A673 (cell line): ENCODE measurements around the gene SARDH. TPM values are rescaled to one million over a fixed set of nuclear protein-coding genes. Genes with fewer than 3 reads are reported as not detected.
"Not testable (repeated sequence)": the region's sequence is repeated elsewhere in the genome, so short reads cannot be mapped to it uniquely, and the experiment has no call there.

Experiments used
- BruUV-seq: library from RNA; stranded (reverse); fragments of 400-500 nt; replicated peaks from 2 replicates; lab custom pipeline; 2021; lab: Mats Ljungman, UMichigan
- CTCF ChIA-PET: fragments of 300-600 bp; sonication (Branson Sonifier 250); formaldehyde crosslinking; loops from one replicate; lab custom pipeline; 2022; ENCODE audit warnings: antibody characterized with exemption; lab: Charles Lee
- POLR2A ChIA-PET: fragments of 300-600 bp; sonication (Branson Sonifier 250); formaldehyde crosslinking; loops from one replicate; lab custom pipeline; 2022; ENCODE audit warnings: antibody characterized with exemption; ENCODE audit not compliant: low non-redundant PET; lab: Charles Lee
- DNase-seq: peaks from one replicate; pipeline ENCODE4 v3.0.0-alpha.2; 2015; ENCODE audit warnings: low spot score
- H3K27ac ChIP-seq: fragments of 200-600 bp; sonication (generic); 2 replicates; pipeline ENCODE4 v1.5.1; 2016; ENCODE audit warnings: mixed run types, low read depth, mild to moderate bottlenecking, mixed read lengths, antibody characterized with exemption, low read length; ENCODE audit not compliant: poor library complexity, severe bottlenecking
- H3K27me3 ChIP-seq: fragments of 200-600 bp; sonication (generic); replicated peaks from 2 replicates; pipeline ENCODE4 v1.6.1; 2017; ENCODE audit warnings: mixed run types, low read depth, mild to moderate bottlenecking, mixed read lengths, antibody characterized with exemption, low read length; ENCODE audit not compliant: insufficient read depth, poor library complexity
- H3K36me3 ChIP-seq: fragments of 200-600 bp; sonication (generic); 2 replicates; pipeline ENCODE4 v1.6.1; 2016; ENCODE audit warnings: mixed run types, mild to moderate bottlenecking, mixed read lengths, antibody characterized with exemption, low read length; ENCODE audit not compliant: insufficient read depth, poor library complexity, severe bottlenecking
- H3K4me1 ChIP-seq: fragments of 200-600 bp; sonication (generic); 2 replicates; pipeline ENCODE4 v1.6.1; 2017; ENCODE audit warnings: mixed run types, mild to moderate bottlenecking, mixed read lengths, antibody characterized with exemption, low read length; ENCODE audit not compliant: insufficient read depth, poor library complexity, severe bottlenecking
- H3K4me3 ChIP-seq: fragments of 200-600 bp; sonication (generic); 2 replicates; pipeline ENCODE4 v1.5.1; 2016; ENCODE audit warnings: low read depth, mixed run types, mild to moderate bottlenecking, mixed read lengths, low read length; ENCODE audit not compliant: poor library complexity, severe bottlenecking
- H3K9me3 ChIP-seq: fragments of 200-600 bp; sonication (generic); 2 replicates; pipeline ENCODE4 v1.6.1; 2016; ENCODE audit warnings: mixed run types, low read depth, mild to moderate bottlenecking, mixed read lengths, antibody characterized with exemption, low read length; ENCODE audit not compliant: poor library complexity, severe bottlenecking
- EZH2 ChIP-seq: fragments of 200-600 bp; sonication (generic); IDR thresholded peaks from 2 replicates; pipeline ENCODE4 v1.6.1; 2017; ENCODE audit warnings: borderline replicate concordance, low read depth, mild to moderate bottlenecking, mixed read lengths, antibody characterized with exemption, low read length; ENCODE audit not compliant: poor library complexity, severe bottlenecking
- intact Hi-C: fragments of 100-400 bp; cut with micrococcal nuclease; formaldehyde crosslinking; loops from one replicate; pipeline ENCODE4 v1.10.0; 2022; ENCODE audit not compliant: unreplicated experiment
- total RNA-seq: library from RNA; stranded (reverse); gene quantifications from 2 replicates; pipeline ENCODE4 v1.2.3, GENCODE V29; 2021
- TF ChIP-seq, protein P1 (sequence below): fragments of 300-800, 200-600 bp; sonication (generic); conservative IDR thresholded peaks from 2 replicates; pipeline ENCODE4 v1.5.1; 2017; ENCODE audit warnings: low read depth, mild to moderate bottlenecking, antibody characterized with exemption, low read length, moderate library complexity, mixed read lengths

Gene SARDH
- total RNA-seq, 1 experiment from 2014 or later = 0.37 TPM

DNA sequence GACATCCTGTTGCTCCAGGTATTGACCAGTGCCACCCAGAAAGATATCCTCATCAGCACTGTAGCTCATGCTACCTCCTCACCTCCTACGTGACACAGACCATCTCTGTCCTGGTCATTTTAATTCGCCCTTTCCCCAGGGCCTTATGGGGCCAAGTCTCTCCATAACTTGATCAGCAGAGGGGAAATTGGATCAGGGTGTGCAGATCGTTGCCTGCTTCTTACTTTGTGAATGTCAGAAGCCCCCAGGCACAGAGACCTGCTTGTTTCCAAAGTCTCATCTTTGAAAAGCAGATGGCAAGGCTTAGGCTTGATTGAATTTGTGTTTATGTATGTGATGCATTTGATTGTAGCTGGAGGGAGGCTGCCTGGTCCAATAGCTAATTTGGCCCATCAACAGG, 110.8 kb downstream of the SARDH start:
- no peak overlapping the region for H3K27ac ChIP-seq
- BruUV-seq = no TSS peak

DNA sequence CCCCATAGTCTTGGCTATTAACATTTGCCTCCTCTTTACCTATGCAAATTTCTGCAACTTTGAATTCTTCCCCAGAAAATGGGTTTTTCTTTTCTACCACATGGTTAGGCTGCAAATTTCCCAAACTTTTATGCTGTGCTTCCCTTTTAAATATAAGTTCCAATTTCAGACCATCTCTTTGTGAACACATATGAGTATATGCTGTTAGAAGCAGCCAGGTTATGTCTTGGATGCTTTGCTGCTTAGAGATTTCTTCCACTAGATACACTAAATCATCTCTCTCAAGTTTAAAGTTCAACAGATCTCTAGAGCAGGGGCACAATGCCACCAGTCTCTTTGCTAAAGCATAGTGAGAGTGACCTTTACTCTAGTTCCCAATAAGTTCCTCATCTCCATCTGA, 112.1 kb downstream of the SARDH start:
- H3K9me3 ChIP-seq, intact Hi-C loops, POLR2A ChIA-PET, CTCF ChIA-PET, H3K4me3 ChIP-seq, BruUV-seq, DNase-seq, H3K36me3 ChIP-seq, H3K27ac ChIP-seq, H3K4me1 ChIP-seq: not testable (repeated sequence)
- peaks cover 23% of the 10 kb centered on the region for H3K27me3 ChIP-seq

More for the DNA sequence above, 110.8 kb downstream of the SARDH start:
- intact Hi-C loops = no loop called here
- H3K4me1 ChIP-seq = no peaks in the 10 kb centered on the region
- ChIA-PET POLR2A (no interaction called here), CTCF (no interaction called here)
- H3K4me3 ChIP-seq = no peak overlapping the region
- no peaks in the 10 kb centered on the region for H3K36me3 ChIP-seq
- no peak for DNase-seq
- no peak for TF ChIP-seq EZH2
- TF ChIP-seq, protein P1, sequence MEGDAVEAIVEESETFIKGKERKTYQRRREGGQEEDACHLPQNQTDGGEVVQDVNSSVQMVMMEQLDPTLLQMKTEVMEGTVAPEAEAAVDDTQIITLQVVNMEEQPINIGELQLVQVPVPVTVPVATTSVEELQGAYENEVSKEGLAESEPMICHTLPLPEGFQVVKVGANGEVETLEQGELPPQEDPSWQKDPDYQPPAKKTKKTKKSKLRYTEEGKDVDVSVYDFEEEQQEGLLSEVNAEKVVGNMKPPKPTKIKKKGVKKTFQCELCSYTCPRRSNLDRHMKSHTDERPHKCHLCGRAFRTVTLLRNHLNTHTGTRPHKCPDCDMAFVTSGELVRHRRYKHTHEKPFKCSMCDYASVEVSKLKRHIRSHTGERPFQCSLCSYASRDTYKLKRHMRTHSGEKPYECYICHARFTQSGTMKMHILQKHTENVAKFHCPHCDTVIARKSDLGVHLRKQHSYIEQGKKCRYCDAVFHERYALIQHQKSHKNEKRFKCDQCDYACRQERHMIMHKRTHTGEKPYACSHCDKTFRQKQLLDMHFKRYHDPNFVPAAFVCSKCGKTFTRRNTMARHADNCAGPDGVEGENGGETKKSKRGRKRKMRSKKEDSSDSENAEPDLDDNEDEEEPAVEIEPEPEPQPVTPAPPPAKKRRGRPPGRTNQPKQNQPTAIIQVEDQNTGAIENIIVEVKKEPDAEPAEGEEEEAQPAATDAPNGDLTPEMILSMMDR = no peak
- peaks cover 11% of the 10 kb centered on the region for H3K27me3 ChIP-seq
- no peaks in the 10 kb centered on the region for H3K9me3 ChIP-seq

DNA sequence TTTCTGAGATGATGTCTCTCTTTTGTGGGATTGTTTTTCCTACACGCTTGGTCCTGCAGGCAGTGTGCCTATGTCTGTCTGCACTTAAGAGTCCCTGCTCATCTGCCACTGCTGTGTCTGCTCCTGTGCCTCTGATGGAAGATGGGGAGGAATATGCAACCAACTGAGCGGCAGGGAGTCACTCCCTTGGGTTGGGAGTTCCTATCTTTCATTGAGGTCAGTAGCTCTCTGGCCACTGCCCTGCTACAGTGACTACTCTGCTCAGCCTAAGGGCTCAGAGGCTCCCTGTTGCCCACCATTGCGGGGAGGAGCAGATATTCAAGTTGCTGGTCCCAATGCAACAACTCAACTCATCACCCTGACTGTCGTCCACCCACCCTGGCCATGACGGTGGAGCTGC, 115.6 kb downstream of the SARDH start:
- Histone ChIP-seq H3K9me3 (no peaks in the 10 kb centered on the region), H3K4me1 (no peaks in the 10 kb centered on the region), H3K27me3 (peaks cover 54% of the 10 kb centered on the region), H3K36me3 (no peaks in the 10 kb centered on the region), H3K27ac (no peak overlapping the region), H3K4me3 (no peak overlapping the region)
- no TSS peak for BruUV-seq
- intact Hi-C loops = no loop called here
- no peak for DNase-seq
- TF ChIP-seq, protein P1 = no peak
- no peak for TF ChIP-seq EZH2
- ChIA-PET CTCF (no interaction called here), POLR2A (no interaction called here)

DNA sequence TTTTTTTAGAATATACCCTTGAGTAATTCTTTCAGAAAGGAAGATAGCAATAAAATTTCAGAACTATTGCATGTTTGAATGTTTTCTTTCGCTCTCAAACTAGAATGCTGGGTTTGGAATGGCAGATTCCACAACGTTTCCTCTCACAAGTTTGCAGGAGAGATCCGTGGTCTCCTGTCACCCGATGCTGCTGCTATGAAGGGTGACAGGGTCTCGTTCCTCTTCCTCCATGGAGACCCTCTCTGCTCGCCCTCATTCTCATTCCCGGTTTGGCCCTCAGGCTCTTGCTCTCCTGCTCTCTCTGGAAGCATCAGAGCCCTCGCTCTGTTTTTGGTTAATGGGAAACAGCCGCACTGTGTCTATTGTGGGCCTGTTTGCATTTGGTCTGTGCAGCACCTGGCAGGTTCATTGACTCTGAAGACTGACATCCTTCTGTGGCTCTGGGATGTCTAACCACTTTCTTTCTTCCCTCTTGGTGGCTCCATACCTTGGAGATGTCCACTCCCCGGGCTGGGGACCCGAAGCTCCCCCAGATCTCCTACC, 116.4 kb downstream of the SARDH start:
- no TSS peak for BruUV-seq
- H3K4me1 ChIP-seq = no peaks in the 10 kb centered on the region
- H3K9me3 ChIP-seq = no peaks in the 10 kb centered on the region
- no peak for TF ChIP-seq EZH2
- no peak for DNase-seq
- intact Hi-C loops = no loop called here
- ChIA-PET CTCF (no interaction called here), POLR2A (no interaction called here)
- H3K27me3 ChIP-seq = peaks cover 61% of the 10 kb centered on the region
- no peak overlapping the region for H3K27ac ChIP-seq
- no peak overlapping the region for H3K4me3 ChIP-seq
- H3K36me3 ChIP-seq = no peaks in the 10 kb centered on the region
